SIG-M5 treated with dmso at 0.1 percent for 504 hours (cell line): ENCODE measurements around the gene CILP.

Source experiments
- DNase-seq: peaks from one replicate; lab custom pipeline; 2025; ENCODE audit not compliant: unreplicated experiment; lab: John Stamatoyannopoulos, UW

Gene CILP

GRCh38 chr15:65164139-65164538 is 47.1 kb downstream of the CILP start:
- DNase-seq = no peak

GRCh38 chr15:65163041-65163440 is 48.2 kb downstream of the CILP start:
- DNase-seq = no peak

- no peak for DNase-seq
These were observed 54.6 kb downstream of the CILP start for GRCh38 chr15:65156692-65157091.

DNA sequence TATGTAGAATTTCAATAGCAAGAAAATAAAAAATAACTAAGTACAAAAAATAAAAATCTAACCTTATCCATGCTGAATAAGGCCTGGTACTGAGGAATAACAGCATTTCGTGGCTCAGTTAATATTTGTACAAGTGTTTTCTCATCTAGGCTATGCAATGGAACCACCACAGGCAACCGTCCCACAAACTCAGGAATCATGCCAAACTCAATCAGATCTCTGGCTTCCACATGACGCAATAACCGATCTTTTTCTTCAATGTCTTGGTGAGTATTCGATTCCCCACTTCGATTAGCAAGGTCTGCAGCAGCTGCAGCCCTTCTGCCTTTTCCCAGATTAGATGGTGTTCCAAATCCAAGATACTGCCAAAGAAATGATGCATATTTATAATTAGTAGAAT is 56.6 kb downstream of the CILP start:
- DNase-seq = no peak

- DNase-seq = no peak
These were observed 63.4 kb downstream of the CILP start for GRCh38 chr15:65147902-65148301.

DNA sequence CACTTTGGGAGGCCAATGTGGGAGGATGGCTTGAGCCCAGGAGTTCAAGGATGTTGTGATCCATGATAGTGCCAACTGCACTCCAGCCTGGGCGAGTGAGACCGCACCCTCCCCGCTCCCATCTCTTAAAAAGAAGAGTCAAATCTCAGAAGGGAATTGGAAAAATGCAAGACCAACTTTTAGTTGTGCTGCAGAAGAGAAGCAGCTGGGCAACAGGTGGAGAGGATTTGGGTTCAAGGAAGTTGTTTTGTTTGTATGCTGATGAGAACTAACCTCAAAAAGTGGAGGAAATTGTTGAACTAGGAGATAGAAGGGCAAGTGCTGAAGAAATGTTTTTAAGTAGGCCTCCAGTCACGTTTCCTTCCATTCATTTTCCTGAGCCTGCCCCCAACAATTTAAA is 64.8 kb downstream of the CILP start:
- DNase-seq = no peak
